ENCODE data around the gene REV3L.

The REV3L gene

DNA sequence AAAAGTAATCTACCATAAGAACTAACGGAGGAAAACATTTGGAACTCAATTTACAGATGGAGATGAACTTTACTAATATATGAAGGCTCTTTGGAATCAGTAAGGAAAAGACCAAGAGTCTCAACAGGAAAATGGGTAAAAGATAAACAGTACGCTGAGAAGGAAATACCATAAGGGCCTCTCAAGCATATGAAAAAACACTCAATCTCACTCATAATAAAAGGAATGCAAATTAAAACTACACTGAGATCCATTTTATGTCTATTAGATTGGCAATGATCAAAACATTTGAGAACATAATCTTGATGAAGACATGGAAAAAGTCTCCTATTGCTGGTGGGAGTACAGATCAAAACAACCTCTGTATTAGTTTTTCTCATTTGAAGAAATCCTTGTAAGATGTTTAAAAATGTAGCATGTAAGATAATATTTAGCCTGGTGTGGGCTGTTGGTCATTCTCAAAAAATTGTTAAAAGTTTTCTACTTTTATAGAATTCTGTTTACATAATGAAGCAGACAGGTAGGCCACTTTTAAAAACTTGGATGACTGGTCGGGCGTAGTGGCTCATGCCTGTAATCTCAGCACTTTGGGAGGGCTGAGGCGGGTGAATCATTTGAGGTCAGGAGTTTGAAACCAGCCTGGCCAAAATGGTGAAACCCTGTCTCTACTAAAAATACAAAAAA, 14.5 kb downstream of the REV3L start:
- no peak for DNase-seq (ENCODE audit: low read depth, low spot score)

DNA sequence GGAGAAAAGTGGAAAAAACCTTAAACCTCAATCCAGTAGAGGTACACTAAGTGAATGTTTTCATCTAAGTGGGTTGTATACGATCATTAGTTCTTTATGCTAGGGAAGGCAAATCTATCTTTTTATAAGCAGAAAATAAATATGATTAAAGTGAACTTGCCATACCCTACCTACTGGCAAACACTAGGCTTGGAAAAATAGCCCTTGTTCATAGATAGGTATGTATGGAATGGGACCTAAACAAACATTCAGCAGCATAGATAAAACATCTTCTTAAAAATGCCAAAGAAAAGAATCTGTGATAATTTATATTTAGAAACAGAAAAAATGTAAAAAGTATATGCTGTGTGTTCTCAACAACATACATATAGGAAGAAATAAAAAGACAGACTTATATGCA, 18.8 kb downstream of the REV3L start:
- DNase-seq (ENCODE audit: low read depth, low spot score) = no peak

GRCh38 chr6:111462770-111463391, 20.1 kb downstream of the REV3L start:
- no peak for DNase-seq (ENCODE audit: low read depth, low spot score)

DNA sequence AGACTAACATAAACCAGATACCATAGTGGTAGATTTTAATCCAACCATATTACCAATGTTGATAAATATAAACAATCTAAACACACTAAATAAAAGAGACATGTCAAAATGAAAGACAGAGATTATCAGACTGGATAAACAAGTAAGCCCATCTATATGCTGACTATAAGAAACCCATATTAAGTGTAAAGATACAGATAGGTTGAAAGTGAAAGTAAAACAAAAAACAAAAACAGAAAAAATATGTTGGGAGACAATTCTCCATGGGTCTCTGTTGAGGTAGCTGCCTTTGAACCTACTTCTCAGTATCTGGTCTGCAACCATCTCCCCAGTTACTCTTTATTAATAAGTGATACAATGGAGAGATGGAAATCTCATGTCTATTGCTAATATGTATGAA, 21.2 kb downstream of the REV3L start:
- DNase-seq (ENCODE audit: low read depth, low spot score) = no peak

GRCh38 chr6:111458670-111459232, 24.3 kb downstream of the REV3L start:
- no peak for DNase-seq (ENCODE audit: low read depth, low spot score)

GRCh38 chr6:111456208-111456607, 26.8 kb downstream of the REV3L start:
- DNase-seq (ENCODE audit: low read depth, low spot score) = no peak

DNA sequence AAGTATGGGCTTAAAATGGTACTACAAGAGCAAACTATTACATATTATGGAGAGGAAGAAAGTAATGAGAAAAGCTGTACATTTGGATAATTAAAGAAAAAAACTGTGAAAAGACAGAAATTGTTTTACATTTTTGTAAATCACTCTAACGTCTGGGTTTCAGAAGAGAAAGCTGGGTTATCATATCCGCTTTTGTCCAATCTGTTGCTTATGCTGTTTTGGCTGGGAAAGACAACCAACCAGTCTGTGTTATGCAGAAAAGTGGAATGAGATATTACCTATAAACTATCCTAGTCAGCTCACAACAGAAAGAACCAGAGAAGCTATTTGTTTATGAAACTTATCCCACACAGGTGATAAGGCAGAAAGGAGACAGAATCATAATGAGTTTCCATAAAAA, 32.4 kb downstream of the REV3L start:
- DNase-seq (ENCODE audit: low read depth, low spot score) = no peak

GRCh38 chr6:111450087-111450486, 32.9 kb downstream of the REV3L start:
- DNase-seq (ENCODE audit: low read depth, low spot score) = no peak

GRCh38 chr6:111449129-111449528, 33.9 kb downstream of the REV3L start:
- DNase-seq (ENCODE audit: low read depth, low spot score) = no peak

DNA sequence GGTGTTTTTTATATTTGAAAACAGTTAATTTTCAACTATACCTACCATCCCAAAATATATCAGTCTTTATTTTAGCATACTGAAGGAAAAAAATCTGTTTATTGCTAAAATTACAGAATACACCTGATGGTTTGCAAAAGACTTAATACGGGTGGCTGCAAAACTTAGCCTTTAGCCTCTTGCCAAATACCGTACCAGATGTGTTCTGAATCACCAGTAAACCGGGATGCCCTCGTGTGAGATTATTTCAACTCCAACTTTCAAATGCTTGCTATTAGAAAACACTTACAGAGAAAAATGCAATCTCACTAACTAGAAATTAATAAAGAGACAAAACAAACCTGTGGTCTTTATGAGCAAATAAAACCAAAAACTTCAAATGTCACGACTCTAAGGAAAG, 36.0 kb downstream of the REV3L start:
- no peak for DNase-seq (ENCODE audit: low read depth, low spot score)

- DNase-seq (ENCODE audit: low read depth, low spot score) = no peak
These were observed 37.2 kb downstream of the REV3L start for GRCh38 chr6:111445861-111446267.

DNA sequence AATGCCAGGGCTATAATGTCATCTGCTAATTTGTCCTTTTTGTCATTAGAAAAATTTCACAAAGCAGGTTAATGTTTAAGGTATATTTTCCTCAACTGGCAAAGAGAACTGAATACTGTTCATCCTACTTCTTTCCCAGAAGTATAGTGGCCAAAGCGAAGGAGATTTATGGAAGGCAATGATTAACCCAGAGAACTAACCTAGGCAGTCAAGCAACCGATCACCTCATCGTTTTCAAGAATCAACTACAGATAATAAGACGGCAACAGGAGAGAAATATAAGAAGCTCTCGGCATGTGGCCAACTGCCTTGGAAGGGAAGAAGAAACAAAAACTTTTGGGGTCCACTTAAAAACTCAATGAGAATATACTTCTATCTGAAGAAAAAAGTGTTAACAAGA, 38.2 kb downstream of the REV3L start:
- DNase-seq (ENCODE audit: low read depth, low spot score) = no peak

DNA sequence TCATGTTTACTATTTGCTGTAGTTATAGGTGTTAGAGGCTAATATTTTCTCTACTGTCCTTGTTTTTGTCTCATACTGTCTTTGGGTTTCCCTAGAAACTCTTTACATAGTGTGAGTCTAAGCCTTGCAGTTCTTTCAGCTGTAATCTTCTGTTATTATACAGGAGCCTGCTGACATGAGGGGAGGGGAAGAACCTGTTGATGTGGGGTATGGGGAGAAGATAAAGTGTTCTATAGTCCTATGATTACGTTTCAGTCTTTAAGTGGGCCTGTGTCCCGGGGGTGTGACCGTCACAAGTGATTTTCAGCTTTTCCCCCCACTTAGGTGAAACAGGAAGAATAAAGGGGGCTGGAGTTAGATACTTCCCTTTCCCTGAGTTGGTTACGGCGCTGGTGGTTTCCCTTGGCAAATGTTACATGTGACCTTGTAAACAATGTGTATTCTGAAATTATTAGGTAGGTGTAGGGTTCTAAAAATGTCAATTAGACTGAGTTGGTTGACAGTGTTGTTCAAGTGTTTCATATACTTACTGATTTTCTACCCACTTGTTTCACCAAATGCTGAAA, 41.3 kb downstream of the REV3L start:
- DNase-seq (ENCODE audit: low read depth, low spot score) = no peak

DNA sequence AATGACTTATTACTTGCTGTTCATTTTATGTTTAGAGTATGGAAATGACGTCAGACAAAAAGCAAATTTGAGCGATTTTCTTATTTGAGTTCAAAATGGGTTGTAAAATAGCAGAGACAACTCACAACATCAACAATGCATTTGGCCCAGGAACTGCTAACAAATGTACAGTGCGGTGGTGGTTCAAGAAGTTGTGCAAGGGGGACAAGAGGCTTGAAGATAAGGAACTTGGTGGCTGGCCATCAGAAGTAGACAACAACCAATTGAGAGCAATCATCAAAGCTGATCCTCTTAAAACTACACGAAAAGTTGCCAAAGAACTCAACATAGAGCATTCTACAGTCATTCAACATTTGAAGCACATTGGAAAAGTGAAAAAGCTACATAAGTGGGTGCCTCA, 43.8 kb downstream of the REV3L start:
- no peak for DNase-seq (ENCODE audit: low read depth, low spot score)

GRCh38 chr6:111437573-111437972, 45.4 kb downstream of the REV3L start:
- DNase-seq (ENCODE audit: low read depth, low spot score) = no peak

GRCh38 chr6:111432511-111432910, 50.5 kb downstream of the REV3L start:
- no peak for DNase-seq (ENCODE audit: low read depth, low spot score)

DNA sequence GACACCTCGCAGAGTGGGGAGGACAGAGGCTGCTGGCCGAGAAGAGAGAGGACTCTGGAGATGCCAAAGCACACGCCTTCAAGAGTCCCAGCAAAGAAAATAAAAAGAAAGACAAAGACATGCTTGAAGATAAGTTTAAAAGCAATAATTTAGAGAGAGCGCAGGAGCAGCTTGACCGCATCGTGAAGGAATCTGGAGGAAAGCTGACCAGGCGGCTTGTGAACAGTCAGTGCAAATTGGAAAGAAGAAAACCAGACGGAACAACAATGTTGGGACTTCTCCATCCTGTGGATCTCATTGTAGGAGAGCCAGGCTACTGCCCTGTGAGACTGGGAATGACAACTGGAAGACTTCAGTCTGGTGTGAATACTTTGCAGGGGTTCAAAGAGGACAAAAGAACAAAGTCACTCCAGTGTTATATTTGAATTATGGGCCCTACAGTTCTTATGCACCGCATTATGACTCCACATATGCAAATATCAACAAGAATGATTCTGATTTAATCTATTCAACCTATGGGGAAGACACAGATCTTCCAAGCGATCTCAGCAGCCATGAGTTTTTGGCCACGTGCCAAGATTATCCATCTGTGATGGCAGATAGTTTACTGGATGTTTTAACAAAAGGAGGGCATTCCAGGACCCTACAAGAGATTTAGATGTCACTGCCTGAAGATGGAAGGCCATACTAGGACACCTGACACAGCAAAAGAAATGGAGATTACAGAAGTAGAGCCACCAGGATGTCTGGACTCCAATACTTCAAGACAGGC, 52.2 kb downstream of the REV3L start:
- DNase-seq (ENCODE audit: low read depth, low spot score) = no peak

DNA sequence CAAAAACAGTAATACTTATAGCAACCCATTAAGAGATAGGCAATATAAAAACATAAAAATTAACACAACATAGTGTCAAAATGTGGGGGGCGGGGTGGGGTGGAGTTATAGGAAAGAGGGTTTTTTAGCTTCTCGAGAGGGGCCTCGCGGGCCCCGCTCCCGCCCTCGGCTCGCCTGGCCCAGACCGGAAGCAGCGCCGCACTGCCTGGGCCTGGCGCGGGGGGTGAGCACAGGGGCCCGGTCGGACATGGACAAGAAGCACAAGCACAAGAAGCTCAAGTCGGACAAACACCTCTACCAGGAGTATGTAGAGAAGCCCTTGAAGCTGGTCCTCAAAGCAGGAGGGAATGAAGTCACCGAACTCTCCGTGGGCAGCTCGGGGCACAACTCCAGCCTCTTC, 53.4 kb downstream of the REV3L start:
- no peak for DNase-seq (ENCODE audit: low read depth, low spot score)

- DNase-seq (ENCODE audit: low read depth, low spot score) = no peak
These were observed 54.2 kb downstream of the REV3L start for GRCh38 chr6:111428811-111429210.

- no peak for DNase-seq (ENCODE audit: low read depth, low spot score)
These were observed 55.5 kb downstream of the REV3L start for GRCh38 chr6:111427341-111428116.

All from activated naive CD8-positive, alpha-beta T cell treated with anti-CD3 and anti-CD28 coated beads, Interleukin-2, amount 50 U/mL, for 16 hours (primary cell).